GM19035 (cell line): ENCODE measurements around the gene UBFD1.
"Not testable (repeated sequence)": the region's sequence is repeated elsewhere in the genome, so short reads cannot be mapped to it uniquely, and the experiment has no call there.

Source experiments
- ATAC-seq: cut with Tn5 transposase; IDR thresholded peaks from one replicate; pipeline ENCODE4 v1.9.1; 2021; ENCODE audit not compliant: unreplicated experiment

Gene UBFD1

DNA sequence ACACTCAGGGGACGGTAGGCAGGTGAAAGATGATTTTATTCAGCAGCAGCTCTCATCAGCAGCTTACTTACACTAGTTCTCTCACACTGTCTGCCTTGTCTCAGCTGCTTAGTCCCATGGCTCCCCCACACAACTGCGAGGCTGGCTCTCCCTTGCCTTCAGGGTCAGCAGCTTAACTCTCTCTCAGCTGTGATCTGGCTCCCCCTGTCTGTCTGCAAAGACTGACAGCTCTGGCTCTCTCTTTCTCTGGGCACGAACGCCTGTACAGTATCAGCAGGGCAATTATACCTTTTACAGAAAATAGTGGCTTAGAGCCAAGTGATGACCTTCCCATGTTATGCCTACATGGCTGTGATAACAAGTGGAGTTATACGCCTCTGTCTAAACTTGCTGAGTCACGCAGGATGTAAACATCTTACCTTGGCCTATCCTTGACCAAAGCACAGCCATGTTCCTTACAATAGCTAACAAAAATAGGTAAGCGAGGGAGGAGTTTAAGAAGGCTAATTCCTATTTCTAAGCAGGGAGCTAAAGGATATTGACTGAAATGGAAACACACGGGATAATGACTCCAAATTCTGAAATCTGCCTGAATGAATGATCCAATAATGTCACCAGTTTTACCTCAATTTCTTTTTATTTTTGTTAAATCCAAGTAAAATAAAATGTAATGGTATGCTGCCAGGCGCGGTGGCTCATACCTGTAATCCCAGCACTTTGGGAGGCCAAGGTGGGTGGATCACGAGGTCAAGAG, 39.7 kb downstream of the UBFD1 start:
- ATAC-seq: no peak

DNA sequence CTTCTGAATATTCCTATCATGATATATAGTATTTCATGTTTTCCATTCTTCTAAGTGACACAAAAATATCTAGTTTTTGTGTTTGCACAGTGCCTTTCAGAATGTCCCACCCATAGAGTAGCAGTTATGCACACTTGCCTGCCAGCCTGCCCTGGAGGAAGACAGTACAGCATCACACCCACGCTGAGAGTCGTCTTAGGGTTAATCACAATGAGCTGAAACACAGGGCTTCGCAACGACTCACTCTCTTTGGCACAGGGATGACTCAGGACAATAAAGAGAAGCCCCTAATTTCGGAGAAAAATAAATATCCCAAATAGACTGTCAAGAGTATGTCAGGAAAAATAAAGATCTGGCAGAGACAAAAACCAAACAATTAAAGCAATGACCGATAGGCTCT, 50.2 kb downstream of the UBFD1 start:
- no peak for ATAC-seq

DNA sequence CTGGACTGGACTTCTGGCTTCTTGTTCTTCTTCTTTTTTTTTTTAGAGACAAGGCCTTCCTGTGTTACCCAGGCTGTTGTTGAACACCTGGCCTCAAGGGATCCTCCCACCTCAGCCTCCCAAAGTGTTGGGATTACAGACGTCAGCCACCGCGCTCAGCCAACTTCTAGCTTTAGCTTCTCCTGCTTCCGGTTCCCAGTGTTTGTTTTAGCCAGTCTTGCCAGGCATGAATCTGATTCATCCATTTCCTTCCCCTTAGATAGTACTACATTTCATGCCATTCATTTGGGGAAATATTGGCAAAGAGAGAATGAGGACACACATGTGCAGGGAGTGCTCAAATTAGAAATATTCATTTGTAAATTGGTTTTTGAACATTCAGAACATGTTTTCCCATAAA, 50.7 kb downstream of the UBFD1 start:
- no peak for ATAC-seq

DNA sequence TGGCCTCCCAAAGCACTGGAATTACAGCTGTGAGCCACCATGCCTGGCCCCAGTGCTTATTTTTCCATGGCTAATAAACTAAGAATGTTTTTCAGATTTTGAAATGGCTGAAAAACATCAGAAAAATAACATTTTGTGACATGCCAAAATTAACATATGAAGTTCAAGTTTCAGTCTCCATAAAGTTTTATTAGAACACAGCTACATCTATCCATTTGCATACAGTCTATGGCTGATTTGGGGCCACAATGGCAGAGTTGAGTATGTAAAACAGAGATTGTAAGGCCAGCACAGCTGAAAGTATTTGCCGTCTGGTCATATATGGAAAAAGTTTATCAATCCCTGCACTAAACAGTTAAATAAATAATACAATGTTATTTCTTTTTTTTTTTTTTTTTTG, 52.4 kb downstream of the UBFD1 start:
- ATAC-seq: no peak

DNA sequence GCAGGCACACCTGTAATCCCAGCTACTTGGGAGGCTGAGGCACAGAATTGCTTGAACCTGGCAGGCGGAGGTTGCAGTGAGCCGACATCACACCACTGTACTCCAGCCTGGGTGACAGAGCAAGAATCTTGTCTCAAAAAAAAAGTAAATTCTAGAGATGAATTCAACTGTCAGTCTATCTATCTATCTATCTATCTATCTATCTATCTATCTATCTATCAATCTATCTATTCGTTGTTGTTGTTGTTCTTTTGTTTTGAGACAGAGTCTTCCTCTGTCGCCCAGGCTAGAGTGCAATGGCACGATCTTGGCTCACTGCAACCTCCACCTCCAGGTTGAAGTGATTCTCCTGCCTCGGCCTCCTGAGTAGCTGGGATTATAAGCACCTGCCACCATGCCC, 53.4 kb downstream of the UBFD1 start:
- not testable (repeated sequence) for ATAC-seq

DNA sequence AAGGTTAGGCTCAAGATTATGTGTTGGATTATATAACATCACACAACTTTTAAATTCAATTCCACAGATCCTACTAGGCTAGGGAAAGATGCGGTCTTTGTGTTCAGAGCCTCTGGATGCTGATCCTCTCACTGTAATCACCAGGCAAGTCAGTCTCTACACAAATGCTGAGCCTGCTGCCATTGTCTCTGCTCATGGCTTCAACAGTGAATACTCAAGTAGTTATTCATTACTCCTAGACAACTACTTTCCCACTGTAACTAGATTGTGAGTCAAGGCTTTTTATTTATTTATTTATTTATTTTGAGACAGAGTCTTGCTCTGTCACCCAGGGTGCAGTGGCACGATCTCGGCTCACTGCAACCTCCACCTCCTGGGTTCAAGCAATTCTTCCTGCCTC, 54.4 kb downstream of the UBFD1 start:
- ATAC-seq: no peak

DNA sequence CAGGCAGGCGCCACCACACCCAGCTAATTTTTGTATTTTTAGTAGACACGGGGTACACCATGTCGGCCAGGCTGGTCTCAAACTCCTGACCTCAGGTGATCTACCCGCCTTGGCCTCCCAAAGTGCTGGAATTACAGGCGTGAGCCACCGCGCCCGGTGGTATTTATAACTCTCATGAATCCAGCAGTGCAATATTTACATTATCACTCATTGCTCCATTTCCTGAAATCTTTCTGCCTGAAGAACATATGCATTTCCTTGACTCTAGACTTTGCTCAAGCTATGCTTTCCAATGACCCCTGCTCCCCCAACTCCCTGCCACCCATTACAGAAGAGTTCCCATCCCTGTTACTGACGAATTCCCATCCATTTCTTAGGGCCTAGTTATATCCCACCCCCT, 58.3 kb downstream of the UBFD1 start:
- ATAC-seq: no peak
